ENCODE measurements around the gene NRXN3. TPM values are rescaled to one million over a fixed set of nuclear protein-coding genes. Genes with fewer than 3 reads are reported as not detected.

The NRXN3 gene
- total and polyA plus RNA-seq, 7 donors = 0.06 to 0.74 (median 0.15) TPM

- intact Hi-C loops (cut with DNase I) = no loop called here
- Histone ChIP-seq H3K27ac (no peak overlapping the region), H3K4me3 (no peak overlapping the region), H3K9me3 (no peaks in the 10 kb centered on the region), H3K4me1 (no peaks in the 10 kb centered on the region), H3K36me3 (ENCODE audit: insufficient read depth in 1 of 2, low read depth in 1 of 2) (no peaks in the 10 kb centered on the region), H3K27me3 (ENCODE audit: insufficient read depth in 3 of 3, low read length in 2 of 3) (no peaks in the 10 kb centered on the region)
- WGBS, 3 donors = 95 to 96% (median 96%) methylated on average over 4 of the region's 4 CpGs
- TF ChIP-seq CTCF (IDR thresholded peaks at IDR 0.05) = no peak
- DNase-seq (no peak), ATAC-seq (no peak)
Observed at GRCh38 chr14:79413734-79414428, 1243.7 kb downstream of the NRXN3 start.

DNA sequence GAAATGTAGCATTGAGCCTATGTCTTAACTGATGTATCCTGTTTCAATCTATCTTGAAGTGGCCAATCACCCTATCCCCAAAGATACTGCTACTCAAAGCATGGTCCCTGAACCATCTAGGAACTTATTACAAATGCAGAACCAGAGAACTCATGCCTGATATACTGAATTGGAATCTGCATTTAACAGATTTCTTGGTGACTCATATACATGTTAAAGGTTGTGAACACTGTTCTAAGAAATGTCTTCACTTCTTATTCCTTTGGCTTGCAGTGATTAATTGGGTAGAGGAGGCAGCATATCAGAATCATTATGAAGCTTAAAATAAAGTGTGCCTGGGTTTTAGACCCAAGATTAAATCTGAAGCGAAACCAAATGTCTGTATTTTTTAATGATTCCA, 1245.6 kb downstream of the NRXN3 start:
- WGBS, 3 donors = 93 to 100% (median 94%) methylated on average over 1 of the region's 1 CpG
- Histone ChIP-seq H3K4me3 (no peak overlapping the region), H3K27me3 (ENCODE audit: insufficient read depth in 3 of 3, low read length in 2 of 3) (no peaks in the 10 kb centered on the region), H3K4me1 (peaks cover 8% of the 10 kb centered on the region), H3K36me3 (ENCODE audit: insufficient read depth in 1 of 2, low read depth in 1 of 2) (no peaks in the 10 kb centered on the region), H3K9me3 (no peaks in the 10 kb centered on the region), H3K27ac (no peak overlapping the region)
- intact Hi-C loops (cut with DNase I) = loop anchor here in 1 of 2 donors (5.0 kb wide), 1 partner anchor 138 kb away; no protein-coding TSS in a partner anchor
- no peak for ATAC-seq
- TF ChIP-seq CTCF (IDR thresholded peaks at IDR 0.05) = no peak
- no peak for DNase-seq

GRCh38 chr14:79417961-79418360, 1247.8 kb downstream of the NRXN3 start:
- intact Hi-C loops (cut with DNase I) = loop anchor here in 1 of 2 donors (5.0 kb wide), 1 partner anchor 141 kb away; no protein-coding TSS in a partner anchor
- peak overlapping the region; percentile 78 for H3K27ac ChIP-seq
- ATAC-seq (no peak), DNase-seq (no peak)
- no peak for TF ChIP-seq CTCF (IDR thresholded peaks at IDR 0.05)
- H3K27me3 ChIP-seq (ENCODE audit: insufficient read depth in 3 of 3, low read length in 2 of 3) = no peaks in the 10 kb centered on the region
- 28 to 36% (median 30%) methylated on average over 2 of the region's 2 CpGs for WGBS, 3 donors
- peaks cover 10% of the 10 kb centered on the region for H3K4me1 ChIP-seq
- no peaks in the 10 kb centered on the region for H3K9me3 ChIP-seq
- H3K4me3 ChIP-seq = no peak overlapping the region
- no peaks in the 10 kb centered on the region for H3K36me3 ChIP-seq (ENCODE audit: insufficient read depth in 1 of 2, low read depth in 1 of 2)

DNA sequence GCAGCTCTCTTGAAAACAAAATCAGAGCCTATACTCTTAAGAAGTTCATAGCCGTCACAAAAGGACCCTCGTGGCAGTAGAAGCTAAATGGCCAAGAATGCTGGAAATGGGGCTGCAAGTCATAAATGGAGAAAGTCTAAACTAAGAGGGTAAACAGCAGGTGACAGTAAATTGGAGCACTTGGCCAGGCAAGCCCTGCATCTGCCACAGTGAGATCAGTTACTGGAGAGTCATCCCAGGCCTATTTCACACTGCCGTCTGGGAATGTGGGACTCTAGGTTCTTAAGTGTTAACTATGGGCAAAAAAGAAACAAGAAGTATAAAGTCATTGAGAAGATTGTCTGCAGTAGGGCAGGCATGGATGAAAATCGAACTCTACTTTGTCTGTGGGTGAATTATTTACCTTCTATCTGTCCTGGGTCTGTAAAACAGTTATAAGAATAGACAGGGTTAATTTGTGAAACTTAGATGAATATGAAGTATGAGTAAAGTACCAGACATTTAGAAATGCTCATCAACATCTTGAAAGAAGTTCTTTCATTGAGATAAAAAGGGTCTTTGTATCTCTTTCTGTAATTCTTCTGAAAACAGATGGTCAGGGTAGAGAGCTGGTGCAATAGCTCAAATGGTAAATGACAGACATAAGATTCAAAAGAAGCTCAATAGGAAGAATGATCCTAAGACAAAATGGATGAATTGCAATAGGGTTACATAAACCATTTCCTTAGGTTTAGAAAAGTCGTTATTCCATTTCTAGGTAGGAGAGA, 1248.7 kb downstream of the NRXN3 start:
- no peak for TF ChIP-seq CTCF (IDR thresholded peaks at IDR 0.05)
- ATAC-seq (peak in 3 of 4 donors; percentile 82 to 91 (median 88)), DNase-seq (no peak)
- H3K27ac ChIP-seq = peak overlapping the region; percentile 78
- 43 to 46% (median 43%) methylated on average over 5 of the region's 5 CpGs for WGBS, 3 donors
- intact Hi-C loops (cut with DNase I) = loop anchor here in 1 of 2 donors (5.0 kb wide), 1 partner anchor 142 kb away; no protein-coding TSS in a partner anchor
- no peaks in the 10 kb centered on the region for H3K36me3 ChIP-seq (ENCODE audit: insufficient read depth in 1 of 2, low read depth in 1 of 2)
- no peaks in the 10 kb centered on the region for H3K27me3 ChIP-seq (ENCODE audit: insufficient read depth in 3 of 3, low read length in 2 of 3)
- H3K9me3 ChIP-seq = no peaks in the 10 kb centered on the region
- H3K4me3 ChIP-seq = no peak overlapping the region
- peaks cover 10% of the 10 kb centered on the region for H3K4me1 ChIP-seq

All from psoas muscle (tissue), 8 donors.